Measurements from ENCODE around the gene NDOR1. TPM values are rescaled to one million over a fixed set of nuclear protein-coding genes. Genes with fewer than 3 reads are reported as not detected.

Gene NDOR1
- total RNA-seq, 3 donors from 2014 or later, result 15.9 to 19.7 (median 19.0) TPM

- Histone ChIP-seq H3K36me3 (ENCODE audit: low read depth) (no peaks in the 10 kb centered on the region), H3K4me3 (no peak overlapping the region), H3K4me1 (ENCODE audit: low read depth) (peaks cover 29% of the 10 kb centered on the region), H3K9me3 (no peaks in the 10 kb centered on the region)
- intact Hi-C loops (cut with DNase I, micrococcal nuclease), result no loop called here
- TF ChIP-seq, protein P1, sequence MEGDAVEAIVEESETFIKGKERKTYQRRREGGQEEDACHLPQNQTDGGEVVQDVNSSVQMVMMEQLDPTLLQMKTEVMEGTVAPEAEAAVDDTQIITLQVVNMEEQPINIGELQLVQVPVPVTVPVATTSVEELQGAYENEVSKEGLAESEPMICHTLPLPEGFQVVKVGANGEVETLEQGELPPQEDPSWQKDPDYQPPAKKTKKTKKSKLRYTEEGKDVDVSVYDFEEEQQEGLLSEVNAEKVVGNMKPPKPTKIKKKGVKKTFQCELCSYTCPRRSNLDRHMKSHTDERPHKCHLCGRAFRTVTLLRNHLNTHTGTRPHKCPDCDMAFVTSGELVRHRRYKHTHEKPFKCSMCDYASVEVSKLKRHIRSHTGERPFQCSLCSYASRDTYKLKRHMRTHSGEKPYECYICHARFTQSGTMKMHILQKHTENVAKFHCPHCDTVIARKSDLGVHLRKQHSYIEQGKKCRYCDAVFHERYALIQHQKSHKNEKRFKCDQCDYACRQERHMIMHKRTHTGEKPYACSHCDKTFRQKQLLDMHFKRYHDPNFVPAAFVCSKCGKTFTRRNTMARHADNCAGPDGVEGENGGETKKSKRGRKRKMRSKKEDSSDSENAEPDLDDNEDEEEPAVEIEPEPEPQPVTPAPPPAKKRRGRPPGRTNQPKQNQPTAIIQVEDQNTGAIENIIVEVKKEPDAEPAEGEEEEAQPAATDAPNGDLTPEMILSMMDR (IDR thresholded peaks at IDR 0.05), result no peak
- no peak for DNase-seq
- ATAC-seq, result no peak
Measured at GRCh38 chr9:137219757-137220316, 14.3 kb downstream of the NDOR1 start.

GRCh38 chr9:137220317-137221094, 15.0 kb downstream of the NDOR1 start:
- no peak overlapping the region for H3K4me3 ChIP-seq
- no peak for DNase-seq
- peaks cover 29% of the 10 kb centered on the region for H3K4me1 ChIP-seq (ENCODE audit: low read depth)
- TF ChIP-seq, protein P1 (IDR thresholded peaks at IDR 0.05), result no peak
- no peaks in the 10 kb centered on the region for H3K36me3 ChIP-seq (ENCODE audit: low read depth)
- ATAC-seq, result no peak
- intact Hi-C loops (cut with DNase I, micrococcal nuclease), result no loop called here
- no peaks in the 10 kb centered on the region for H3K9me3 ChIP-seq

- Histone ChIP-seq H3K36me3 (ENCODE audit: low read depth) (no peaks in the 10 kb centered on the region), H3K4me1 (ENCODE audit: low read depth) (peaks cover 29% of the 10 kb centered on the region), H3K9me3 (no peaks in the 10 kb centered on the region), H3K4me3 (no peak overlapping the region)
- ATAC-seq (no peak), DNase-seq (peak in 1 of 3 donors; percentile 20)
- intact Hi-C loops (cut with DNase I, micrococcal nuclease), result no loop called here
- TF ChIP-seq, protein P1 (IDR thresholded peaks at IDR 0.05), result no peak
Measured at GRCh38 chr9:137221095-137221505, 15.6 kb downstream of the NDOR1 start.

DNA sequence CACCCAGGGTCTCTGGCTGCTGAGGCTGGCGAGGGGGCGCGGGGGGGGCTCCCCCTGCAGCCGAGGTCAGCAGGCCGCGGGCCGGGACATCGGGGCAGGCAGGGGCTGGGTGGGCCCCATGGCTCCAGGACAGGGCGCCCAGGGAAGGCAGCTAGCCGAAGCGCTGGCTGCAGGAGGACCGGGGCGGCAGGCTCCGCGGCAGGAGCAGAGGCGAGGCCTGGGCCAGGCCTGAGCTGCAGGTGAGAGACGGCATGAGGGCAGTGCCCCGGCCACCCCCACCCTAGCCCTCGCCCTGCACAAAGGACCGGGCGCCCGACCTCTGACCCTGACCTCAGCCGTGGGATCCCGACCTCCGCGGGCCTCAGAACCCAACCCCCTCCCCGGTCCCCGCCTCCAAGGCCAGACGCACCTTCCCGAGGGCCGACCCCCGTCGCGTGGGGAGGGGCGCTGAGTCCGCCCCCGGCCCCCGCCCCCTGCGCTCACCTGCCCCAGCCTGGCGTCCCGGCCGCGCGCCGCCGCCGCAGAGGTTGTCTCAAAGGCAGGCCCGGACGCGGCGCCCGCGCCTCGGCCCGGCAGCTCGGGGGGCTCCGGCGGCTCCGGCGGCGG, 16.1 kb downstream of the NDOR1 start:
- H3K4me1 ChIP-seq (ENCODE audit: low read depth), result peaks cover 29% of the 10 kb centered on the region
- ATAC-seq, result no peak
- H3K36me3 ChIP-seq (ENCODE audit: low read depth), result no peaks in the 10 kb centered on the region
- H3K4me3 ChIP-seq, result no peak overlapping the region
- TF ChIP-seq, protein P1 (IDR thresholded peaks at IDR 0.05), result no peak
- no peaks in the 10 kb centered on the region for H3K9me3 ChIP-seq
- DNase-seq, result peak in 2 of 3 donors; percentile 35 to 68
- intact Hi-C loops (cut with DNase I, micrococcal nuclease), result no loop called here

DNA sequence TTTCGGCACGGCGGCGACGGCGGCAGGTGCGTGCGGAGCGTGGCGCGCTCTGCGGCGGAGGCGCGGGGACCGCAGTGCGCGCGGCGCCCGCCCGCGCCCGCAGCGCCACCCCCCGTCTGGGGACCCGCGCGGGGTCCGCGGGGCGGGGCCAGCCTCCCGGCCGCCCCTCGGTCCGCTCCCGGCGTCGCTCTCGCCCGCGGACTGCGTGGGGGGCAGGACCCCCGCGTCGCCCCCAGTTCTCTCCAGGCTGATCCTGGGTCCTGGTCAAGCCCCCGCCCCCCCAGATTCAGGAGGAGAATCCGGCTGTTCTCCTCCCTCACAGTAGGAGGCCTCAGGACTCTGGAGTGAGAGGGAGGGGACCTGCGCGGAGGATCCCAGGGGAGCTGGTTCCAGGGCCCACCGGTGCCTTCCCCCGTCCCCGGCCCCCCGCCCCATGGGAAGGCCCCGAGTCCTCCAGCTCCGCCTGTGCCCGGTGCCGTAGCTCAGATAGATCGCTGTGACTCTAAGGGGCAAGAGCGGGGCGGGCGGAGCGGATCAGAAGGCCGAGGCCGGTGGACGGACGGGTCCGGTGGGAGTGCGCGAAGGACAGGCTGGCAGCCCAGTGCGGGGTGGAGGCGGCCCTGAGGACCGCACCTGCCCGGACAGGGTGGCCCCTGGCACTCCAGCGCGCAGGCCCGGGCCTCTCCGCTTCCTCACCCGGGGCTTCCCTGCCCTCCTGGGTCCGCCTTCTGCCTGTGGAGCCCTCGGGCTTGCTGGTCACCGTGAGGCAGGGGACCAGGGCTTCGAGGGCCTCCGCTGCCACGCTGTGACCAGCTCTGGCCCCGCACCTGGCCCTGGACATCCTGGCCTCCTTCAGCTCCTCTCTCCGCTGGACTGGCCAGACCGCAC, 16.9 kb downstream of the NDOR1 start, which contains the start of gene RNF208:
TSS of gene RNF208 (minus strand) at position 51 of the 888 bp plus-strand sequence. CDS start 1,028 bp downstream, outside the sequence.
- TF ChIP-seq, protein P1 (IDR thresholded peaks at IDR 0.05), result no peak
- Histone ChIP-seq H3K36me3 (ENCODE audit: low read depth) (no peaks in the 10 kb centered on the region), H3K4me3 (peak within 1 kb of the TSS; percentile 42), H3K9me3 (no peaks in the 10 kb centered on the region), H3K4me1 (ENCODE audit: low read depth) (peaks cover 37% of the 10 kb centered on the region)
- ATAC-seq, result peak; percentile 19
- intact Hi-C loops (cut with DNase I, micrococcal nuclease), result no loop called here
- peak in 2 of 3 donors; percentile 38 to 74 for DNase-seq
